ENCODE results near the gene GALNT14.
A peak's percentile ranks its signal among the peaks of the same experiment; 100 is the strongest.

Gene GALNT14

GRCh38 chr2:31051258-31052140 is 86.7 kb downstream of the GALNT14 start:
- in situ Hi-C loops (cut with MboI; ENCODE audit: low sequenced_read_pairs): no loop called here
- Histone ChIP-seq H3K4me1 (no peaks in the 10 kb centered on the region), H3K9me3 (no peaks in the 10 kb centered on the region), H3K27me3 (ENCODE audit: low read depth) (no peaks in the 10 kb centered on the region), H3K36me3 (replicated peaks) (no peaks in the 10 kb centered on the region), H3K4me3 (no peak overlapping the region)
- DNase-seq (ENCODE audit: low spot score in 2 of 2): no peak

GRCh38 chr2:31049916-31050588 is 88.2 kb downstream of the GALNT14 start:
- Histone ChIP-seq H3K27me3 (ENCODE audit: low read depth) (no peaks in the 10 kb centered on the region), H3K36me3 (replicated peaks) (no peaks in the 10 kb centered on the region), H3K4me1 (no peaks in the 10 kb centered on the region), H3K4me3 (no peak overlapping the region), H3K9me3 (no peaks in the 10 kb centered on the region)
- DNase-seq (ENCODE audit: low spot score in 2 of 2): no peak
- in situ Hi-C loops (cut with MboI; ENCODE audit: low sequenced_read_pairs): no loop called here

GRCh38 chr2:31049264-31049663 is 89.0 kb downstream of the GALNT14 start:
- Histone ChIP-seq H3K9me3 (no peaks in the 10 kb centered on the region), H3K36me3 (replicated peaks) (no peaks in the 10 kb centered on the region), H3K27me3 (ENCODE audit: low read depth) (no peaks in the 10 kb centered on the region), H3K4me3 (no peak overlapping the region), H3K4me1 (no peaks in the 10 kb centered on the region)
- DNase-seq (ENCODE audit: low spot score in 2 of 2): no peak
- in situ Hi-C loops (cut with MboI; ENCODE audit: low sequenced_read_pairs): no loop called here

- Histone ChIP-seq H3K27me3 (ENCODE audit: low read depth) (no peaks in the 10 kb centered on the region), H3K9me3 (no peaks in the 10 kb centered on the region), H3K4me1 (no peaks in the 10 kb centered on the region), H3K36me3 (replicated peaks) (no peaks in the 10 kb centered on the region), H3K4me3 (no peak overlapping the region)
- in situ Hi-C loops (cut with MboI; ENCODE audit: low sequenced_read_pairs): no loop called here
- DNase-seq (ENCODE audit: low spot score in 2 of 2): no peak
These were observed 90.6 kb downstream of the GALNT14 start for GRCh38 chr2:31047599-31047998.

GRCh38 chr2:31038385-31038784 is 99.9 kb downstream of the GALNT14 start:
- no peak overlapping the region for H3K4me3 ChIP-seq
- no peaks in the 10 kb centered on the region for H3K9me3 ChIP-seq
- no peaks in the 10 kb centered on the region for H3K27me3 ChIP-seq (ENCODE audit: low read depth)
- in situ Hi-C loops (cut with MboI; ENCODE audit: low sequenced_read_pairs): no loop called here
- DNase-seq (ENCODE audit: low spot score in 2 of 2): peak in 1 of 2 experiments; percentile 28
- no peaks in the 10 kb centered on the region for H3K4me1 ChIP-seq
- H3K36me3 ChIP-seq (replicated peaks): no peaks in the 10 kb centered on the region

- Histone ChIP-seq H3K36me3 (replicated peaks) (no peaks in the 10 kb centered on the region), H3K27me3 (ENCODE audit: low read depth) (no peaks in the 10 kb centered on the region), H3K9me3 (no peaks in the 10 kb centered on the region), H3K4me1 (no peaks in the 10 kb centered on the region), H3K4me3 (no peak overlapping the region)
- in situ Hi-C loops (cut with MboI; ENCODE audit: low sequenced_read_pairs): no loop called here
- no peak for DNase-seq (ENCODE audit: low spot score in 2 of 2)
These were observed 101.2 kb downstream of the GALNT14 start for GRCh38 chr2:31037058-31037457.

GRCh38 chr2:31033032-31033431 is 105.2 kb downstream of the GALNT14 start:
- DNase-seq (ENCODE audit: low spot score in 2 of 2): no peak
- no peaks in the 10 kb centered on the region for H3K36me3 ChIP-seq (replicated peaks)
- H3K9me3 ChIP-seq: no peaks in the 10 kb centered on the region
- in situ Hi-C loops (cut with MboI; ENCODE audit: low sequenced_read_pairs): no loop called here
- H3K4me1 ChIP-seq: no peaks in the 10 kb centered on the region
- no peaks in the 10 kb centered on the region for H3K27me3 ChIP-seq (ENCODE audit: low read depth)
- no peak overlapping the region for H3K4me3 ChIP-seq

GRCh38 chr2:31032475-31032874 is 105.8 kb downstream of the GALNT14 start:
- H3K36me3 ChIP-seq (replicated peaks): no peaks in the 10 kb centered on the region

GRCh38 chr2:31031132-31031706 is 107.0 kb downstream of the GALNT14 start:
- no peak for DNase-seq (ENCODE audit: low spot score in 2 of 2)
- H3K36me3 ChIP-seq (replicated peaks): no peaks in the 10 kb centered on the region
- in situ Hi-C loops (cut with MboI; ENCODE audit: low sequenced_read_pairs): no loop called here

More at GRCh38 chr2:31032475-31032874, 105.8 kb downstream of the GALNT14 start:
- DNase-seq (ENCODE audit: low spot score in 2 of 2): no peak
- Histone ChIP-seq H3K9me3 (no peaks in the 10 kb centered on the region), H3K4me3 (no peak overlapping the region), H3K4me1 (no peaks in the 10 kb centered on the region), H3K27me3 (ENCODE audit: low read depth) (no peaks in the 10 kb centered on the region)
- in situ Hi-C loops (cut with MboI; ENCODE audit: low sequenced_read_pairs): no loop called here

GRCh38 chr2:31028417-31028816 is 109.8 kb downstream of the GALNT14 start:
- no peak overlapping the region for H3K4me3 ChIP-seq
- no peaks in the 10 kb centered on the region for H3K27me3 ChIP-seq (ENCODE audit: low read depth)
- no peaks in the 10 kb centered on the region for H3K36me3 ChIP-seq (replicated peaks)
- DNase-seq (ENCODE audit: low spot score in 2 of 2): no peak
- no peaks in the 10 kb centered on the region for H3K4me1 ChIP-seq
- in situ Hi-C loops (cut with MboI; ENCODE audit: low sequenced_read_pairs): no loop called here
- H3K9me3 ChIP-seq: no peaks in the 10 kb centered on the region

More at GRCh38 chr2:31031132-31031706, 107.0 kb downstream of the GALNT14 start:
- Histone ChIP-seq H3K4me1 (no peaks in the 10 kb centered on the region), H3K4me3 (no peak overlapping the region), H3K9me3 (no peaks in the 10 kb centered on the region), H3K27me3 (ENCODE audit: low read depth) (no peaks in the 10 kb centered on the region)

GRCh38 chr2:31027549-31027948 is 110.7 kb downstream of the GALNT14 start:
- in situ Hi-C loops (cut with MboI; ENCODE audit: low sequenced_read_pairs): no loop called here
- Histone ChIP-seq H3K4me3 (no peak overlapping the region), H3K36me3 (replicated peaks) (no peaks in the 10 kb centered on the region), H3K27me3 (ENCODE audit: low read depth) (no peaks in the 10 kb centered on the region), H3K9me3 (no peaks in the 10 kb centered on the region), H3K4me1 (no peaks in the 10 kb centered on the region)
- DNase-seq (ENCODE audit: low spot score in 2 of 2): no peak

- no peak for DNase-seq (ENCODE audit: low spot score in 2 of 2)
- no peaks in the 10 kb centered on the region for H3K4me1 ChIP-seq
- no peaks in the 10 kb centered on the region for H3K9me3 ChIP-seq
- H3K36me3 ChIP-seq (replicated peaks): no peaks in the 10 kb centered on the region
- H3K4me3 ChIP-seq: no peak overlapping the region
- in situ Hi-C loops (cut with MboI; ENCODE audit: low sequenced_read_pairs): no loop called here
- no peaks in the 10 kb centered on the region for H3K27me3 ChIP-seq (ENCODE audit: low read depth)
These were observed 114.7 kb downstream of the GALNT14 start for GRCh38 chr2:31023541-31023940.

- in situ Hi-C loops (cut with MboI; ENCODE audit: low sequenced_read_pairs): no loop called here
- no peak for DNase-seq (ENCODE audit: low spot score in 2 of 2)
- no peaks in the 10 kb centered on the region for H3K4me1 ChIP-seq
These were observed 117.5 kb downstream of the GALNT14 start for GRCh38 chr2:31020713-31021112.

GRCh38 chr2:31018280-31018679 is 120.0 kb downstream of the GALNT14 start:
- in situ Hi-C loops (cut with MboI; ENCODE audit: low sequenced_read_pairs): no loop called here
- Histone ChIP-seq H3K4me3 (no peak overlapping the region), H3K9me3 (no peaks in the 10 kb centered on the region), H3K36me3 (replicated peaks) (no peaks in the 10 kb centered on the region), H3K4me1 (no peaks in the 10 kb centered on the region), H3K27me3 (ENCODE audit: low read depth) (no peaks in the 10 kb centered on the region)
- DNase-seq (ENCODE audit: low spot score in 2 of 2): no peak

More at GRCh38 chr2:31020713-31021112, 117.5 kb downstream of the GALNT14 start:
- H3K9me3 ChIP-seq: no peaks in the 10 kb centered on the region
- no peak overlapping the region for H3K4me3 ChIP-seq
- no peaks in the 10 kb centered on the region for H3K36me3 ChIP-seq (replicated peaks)
- no peaks in the 10 kb centered on the region for H3K27me3 ChIP-seq (ENCODE audit: low read depth)

All from HAP-1 (cell line).